Ishikawa (cell line): ENCODE measurements around the gene SDSL.

Experiments used
- CEBPB ChIP-seq: IDR thresholded peaks from 2 replicates; pipeline ENCODE4 v1.6.1; 2012
- CREB1 ChIP-seq: IDR thresholded peaks from 2 replicates; pipeline ENCODE4 v1.6.1; 2012; ENCODE audit warnings: low read depth
- EGR1 ChIP-seq: IDR thresholded peaks from 2 replicates; pipeline ENCODE4 v1.6.1; 2012
- EP300 ChIP-seq: IDR thresholded peaks from 2 replicates; pipeline ENCODE4 v1.6.1; 2012; ENCODE audit warnings: borderline replicate concordance
- FOXM1 ChIP-seq: IDR thresholded peaks from 2 replicates; pipeline ENCODE4 v1.6.1; 2012; ENCODE audit warnings: low read depth, borderline replicate concordance
- NFIC ChIP-seq: IDR thresholded peaks from 2 replicates; pipeline ENCODE4 v1.6.1; 2012
- RAD21 ChIP-seq: IDR thresholded peaks from 2 replicates; pipeline ENCODE4 v1.6.1; 2012; ENCODE audit warnings: low read depth
- TAF1 ChIP-seq: IDR thresholded peaks from 2 replicates; pipeline ENCODE4 v1.6.1; 2012; ENCODE audit warnings: low read depth, mild to moderate bottlenecking
- TCF12 ChIP-seq: IDR thresholded peaks from 2 replicates; pipeline ENCODE4 v1.6.1; 2012; ENCODE audit warnings: low read depth
- TEAD4 ChIP-seq: IDR thresholded peaks from 2 replicates; pipeline ENCODE4 v1.6.1; 2012
- YY1 ChIP-seq: IDR thresholded peaks from 2 replicates; pipeline ENCODE4 v1.6.1; 2012; ENCODE audit warnings: low read depth
- ZBTB7A ChIP-seq: IDR thresholded peaks from 2 replicates; pipeline ENCODE4 v1.6.1; 2012; ENCODE audit warnings: low read depth
- TF ChIP-seq, protein P1 (sequence below): IDR thresholded peaks from 2 replicates; pipeline ENCODE4 v1.6.1; 2012
- TF ChIP-seq, protein P2 (sequence below): IDR thresholded peaks from 2 replicates; pipeline ENCODE4 v1.6.1; 2012; ENCODE audit warnings: low read depth, mild to moderate bottlenecking
- TF ChIP-seq, protein P3 (sequence below): IDR thresholded peaks from 2 replicates; pipeline ENCODE4 v1.6.1; 2012

The SDSL gene

DNA sequence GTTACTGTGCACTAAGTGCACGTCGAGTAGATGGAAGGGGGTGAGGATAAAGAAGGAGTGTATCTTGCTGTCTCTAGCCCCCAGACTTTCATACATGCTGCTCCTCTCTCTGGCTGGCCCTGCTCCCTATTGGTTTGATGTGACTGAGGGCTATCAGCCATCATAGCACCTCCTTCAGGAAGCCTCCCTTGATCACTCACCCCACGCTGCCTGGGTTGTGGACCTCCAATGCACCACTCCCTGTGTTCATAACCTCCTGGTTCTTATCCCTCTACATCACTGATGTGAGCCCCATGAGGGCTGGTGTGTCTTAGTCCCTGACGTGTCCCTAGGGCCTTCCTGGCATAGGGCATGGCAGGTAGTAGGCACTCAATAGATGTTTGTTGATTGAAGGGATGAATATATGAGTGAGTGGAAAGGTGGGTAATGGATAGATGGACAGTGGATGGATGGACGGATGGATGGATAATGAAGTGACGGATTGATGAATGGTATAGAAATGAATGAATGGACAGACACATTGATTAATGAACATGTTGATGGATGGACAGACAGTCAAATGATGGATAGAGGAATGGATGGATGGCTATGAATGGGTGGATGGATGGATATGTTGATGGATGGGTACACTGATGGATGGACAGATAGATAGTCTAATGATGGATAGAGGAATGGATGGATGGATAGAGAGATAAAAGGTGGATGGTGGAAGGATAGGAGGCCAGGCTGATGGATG is 15.0 kb downstream of the SDSL start:
- TF ChIP-seq CREB1 (no peak), FOXM1 (no peak), CEBPB (no peak), TCF12 (no peak), EGR1 (no peak), NFIC (no peak), EP300 (no peak), TAF1 (no peak), YY1 (no peak), ZBTB7A (no peak), TEAD4 (no peak), RAD21 (no peak)
- TF ChIP-seq, protein P1, sequence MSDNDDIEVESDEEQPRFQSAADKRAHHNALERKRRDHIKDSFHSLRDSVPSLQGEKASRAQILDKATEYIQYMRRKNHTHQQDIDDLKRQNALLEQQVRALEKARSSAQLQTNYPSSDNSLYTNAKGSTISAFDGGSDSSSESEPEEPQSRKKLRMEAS, result no peak
- TF ChIP-seq, protein P2, sequence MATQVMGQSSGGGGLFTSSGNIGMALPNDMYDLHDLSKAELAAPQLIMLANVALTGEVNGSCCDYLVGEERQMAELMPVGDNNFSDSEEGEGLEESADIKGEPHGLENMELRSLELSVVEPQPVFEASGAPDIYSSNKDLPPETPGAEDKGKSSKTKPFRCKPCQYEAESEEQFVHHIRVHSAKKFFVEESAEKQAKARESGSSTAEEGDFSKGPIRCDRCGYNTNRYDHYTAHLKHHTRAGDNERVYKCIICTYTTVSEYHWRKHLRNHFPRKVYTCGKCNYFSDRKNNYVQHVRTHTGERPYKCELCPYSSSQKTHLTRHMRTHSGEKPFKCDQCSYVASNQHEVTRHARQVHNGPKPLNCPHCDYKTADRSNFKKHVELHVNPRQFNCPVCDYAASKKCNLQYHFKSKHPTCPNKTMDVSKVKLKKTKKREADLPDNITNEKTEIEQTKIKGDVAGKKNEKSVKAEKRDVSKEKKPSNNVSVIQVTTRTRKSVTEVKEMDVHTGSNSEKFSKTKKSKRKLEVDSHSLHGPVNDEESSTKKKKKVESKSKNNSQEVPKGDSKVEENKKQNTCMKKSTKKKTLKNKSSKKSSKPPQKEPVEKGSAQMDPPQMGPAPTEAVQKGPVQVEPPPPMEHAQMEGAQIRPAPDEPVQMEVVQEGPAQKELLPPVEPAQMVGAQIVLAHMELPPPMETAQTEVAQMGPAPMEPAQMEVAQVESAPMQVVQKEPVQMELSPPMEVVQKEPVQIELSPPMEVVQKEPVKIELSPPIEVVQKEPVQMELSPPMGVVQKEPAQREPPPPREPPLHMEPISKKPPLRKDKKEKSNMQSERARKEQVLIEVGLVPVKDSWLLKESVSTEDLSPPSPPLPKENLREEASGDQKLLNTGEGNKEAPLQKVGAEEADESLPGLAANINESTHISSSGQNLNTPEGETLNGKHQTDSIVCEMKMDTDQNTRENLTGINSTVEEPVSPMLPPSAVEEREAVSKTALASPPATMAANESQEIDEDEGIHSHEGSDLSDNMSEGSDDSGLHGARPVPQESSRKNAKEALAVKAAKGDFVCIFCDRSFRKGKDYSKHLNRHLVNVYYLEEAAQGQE, result no peak
- TF ChIP-seq, protein P3, sequence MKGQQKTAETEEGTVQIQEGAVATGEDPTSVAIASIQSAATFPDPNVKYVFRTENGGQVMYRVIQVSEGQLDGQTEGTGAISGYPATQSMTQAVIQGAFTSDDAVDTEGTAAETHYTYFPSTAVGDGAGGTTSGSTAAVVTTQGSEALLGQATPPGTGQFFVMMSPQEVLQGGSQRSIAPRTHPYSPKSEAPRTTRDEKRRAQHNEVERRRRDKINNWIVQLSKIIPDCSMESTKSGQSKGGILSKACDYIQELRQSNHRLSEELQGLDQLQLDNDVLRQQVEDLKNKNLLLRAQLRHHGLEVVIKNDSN, result no peak

DNA sequence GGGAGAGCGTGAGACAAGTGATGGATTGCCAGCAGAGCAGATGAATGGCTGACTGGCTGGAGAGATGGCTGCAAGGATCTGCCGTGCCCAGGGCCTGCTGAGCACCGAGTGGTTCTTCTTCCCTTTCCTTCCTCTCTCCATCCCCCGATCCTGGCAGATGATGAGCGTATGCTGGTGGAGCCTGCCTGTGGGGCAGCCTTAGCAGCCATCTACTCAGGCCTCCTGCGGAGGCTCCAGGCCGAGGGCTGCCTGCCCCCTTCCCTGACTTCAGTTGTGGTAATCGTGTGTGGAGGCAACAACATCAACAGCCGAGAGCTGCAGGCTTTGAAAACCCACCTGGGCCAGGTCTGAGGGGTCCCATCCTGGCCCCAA is 15.5 kb downstream of the SDSL start:
- TF ChIP-seq TCF12 (no peak), RAD21 (no peak), EP300 (no peak), FOXM1 (no peak), YY1 (no peak), ZBTB7A (no peak), CREB1 (no peak), EGR1 (no peak), TEAD4 (no peak), TAF1 (no peak), NFIC (no peak), CEBPB (no peak)
- TF ChIP-seq, protein P1, result no peak
- TF ChIP-seq, protein P2, result no peak
- TF ChIP-seq, protein P3, result no peak

DNA sequence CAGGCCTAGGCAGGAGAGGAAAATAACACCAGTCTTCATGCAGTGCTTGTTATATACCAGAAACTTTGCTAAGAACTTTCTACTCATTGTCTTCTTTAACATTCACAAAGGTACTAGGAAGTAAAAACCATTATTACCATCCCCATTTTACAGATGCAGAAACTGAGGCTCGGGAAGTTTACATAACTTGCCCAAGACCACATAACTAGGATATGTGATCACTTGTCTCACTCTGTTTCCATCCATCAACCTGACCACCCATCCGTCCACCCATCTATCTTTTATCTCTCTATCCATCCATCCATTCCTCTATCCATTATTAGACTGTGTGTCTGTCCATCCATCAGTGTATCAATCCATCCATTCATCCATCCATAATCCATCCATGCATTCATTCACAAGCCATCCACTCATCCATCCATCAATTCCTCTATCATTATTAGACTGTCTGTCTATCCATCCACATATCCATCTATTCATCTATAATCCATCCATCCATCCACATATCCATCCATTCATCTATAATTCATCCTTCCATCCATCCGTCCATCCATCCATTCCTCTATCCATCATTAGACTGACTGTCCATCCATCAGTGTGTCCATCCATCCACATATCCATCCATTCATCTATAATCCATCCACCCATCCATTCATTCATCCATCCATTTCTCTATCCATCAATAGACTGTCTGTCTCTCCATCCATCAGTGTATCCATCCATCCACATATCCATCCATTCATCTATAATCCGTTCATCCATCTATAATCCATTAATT is 16.5 kb downstream of the SDSL start:
- TF ChIP-seq FOXM1, result no peak
- TF ChIP-seq RAD21, result no peak
- TF ChIP-seq, protein P1, result no peak
- TF ChIP-seq, protein P2, result no peak
- no peak for TF ChIP-seq TAF1
- no peak for TF ChIP-seq CEBPB
- no peak for TF ChIP-seq TCF12
- TF ChIP-seq NFIC, result no peak
- no peak for TF ChIP-seq YY1
- no peak for TF ChIP-seq EGR1

DNA sequence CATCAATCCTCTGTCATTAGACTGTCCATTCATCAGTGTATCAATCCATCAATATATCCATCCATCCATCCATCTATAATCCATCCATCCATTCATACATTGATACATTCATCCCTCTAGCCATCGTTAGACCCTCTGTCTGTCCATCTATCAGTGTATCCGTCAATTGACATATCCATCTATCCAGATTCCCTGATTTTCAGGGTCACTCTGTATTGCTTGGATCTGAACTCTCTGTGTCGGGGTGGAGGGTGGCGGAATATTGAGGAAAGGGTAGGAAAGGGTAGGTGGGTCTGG is 17.1 kb downstream of the SDSL start:
- TF ChIP-seq, protein P1, result no peak
- no peak for TF ChIP-seq NFIC
- no peak for TF ChIP-seq EP300
- TF ChIP-seq, protein P3, result no peak
- no peak for TF ChIP-seq ZBTB7A
